HG02763 (cell line): ENCODE measurements around the gene RAB2B.

Experiments
- ATAC-seq: cut with Tn5 transposase; IDR thresholded peaks from one replicate; pipeline ENCODE4 v1.9.1; 2021; ENCODE audit warnings: mild to moderate bottlenecking, moderate library complexity; ENCODE audit not compliant: unreplicated experiment

RAB2B gene

DNA sequence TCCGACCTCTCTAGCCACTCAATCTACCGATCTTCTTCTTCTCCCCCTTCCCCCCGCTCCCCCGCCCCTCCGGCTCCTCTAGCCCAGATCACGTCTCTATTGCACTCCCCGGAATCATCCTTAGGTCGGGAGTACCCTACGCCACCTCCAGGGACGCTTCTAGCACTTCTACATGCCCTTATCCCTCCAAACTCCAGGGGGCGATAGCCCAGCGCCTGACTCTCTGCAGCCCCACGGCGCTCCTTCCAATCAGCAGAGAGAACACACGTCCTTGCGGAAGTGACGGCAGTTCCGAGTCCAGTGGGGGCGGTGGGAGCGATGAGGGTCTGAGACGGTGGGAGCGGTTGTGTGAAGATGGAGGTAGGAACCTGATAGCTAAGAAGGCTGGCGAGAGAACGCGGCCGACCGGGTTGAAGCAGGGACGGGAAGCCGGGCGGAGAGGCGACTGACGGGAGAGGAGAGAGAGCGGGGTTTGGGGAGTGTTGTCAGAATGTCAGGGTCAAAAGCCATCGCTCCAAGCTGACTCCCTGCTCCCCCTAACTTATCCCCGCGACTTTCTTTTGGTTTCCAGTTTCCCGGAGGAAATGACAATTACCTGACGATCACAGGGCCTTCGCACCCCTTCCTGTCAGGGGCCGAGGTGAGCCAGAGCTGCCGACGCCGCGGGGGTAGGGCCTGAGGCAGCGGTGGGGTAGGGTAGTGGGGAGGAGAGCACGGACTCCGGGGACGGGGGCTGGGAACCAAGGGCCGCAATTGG, at the start of gene RAB2B, which contains the start of gene TOX4:
TSS of gene RAB2B (minus strand) at position 35 of the 757 bp plus-strand sequence. CDS start 87 bp downstream, outside the sequence.
TSS of gene TOX4 (plus strand) at position 271 of the 757 bp plus-strand sequence. CDS start at position 355, 84 bp downstream.
- peak; percentile 99 for ATAC-seq

DNA sequence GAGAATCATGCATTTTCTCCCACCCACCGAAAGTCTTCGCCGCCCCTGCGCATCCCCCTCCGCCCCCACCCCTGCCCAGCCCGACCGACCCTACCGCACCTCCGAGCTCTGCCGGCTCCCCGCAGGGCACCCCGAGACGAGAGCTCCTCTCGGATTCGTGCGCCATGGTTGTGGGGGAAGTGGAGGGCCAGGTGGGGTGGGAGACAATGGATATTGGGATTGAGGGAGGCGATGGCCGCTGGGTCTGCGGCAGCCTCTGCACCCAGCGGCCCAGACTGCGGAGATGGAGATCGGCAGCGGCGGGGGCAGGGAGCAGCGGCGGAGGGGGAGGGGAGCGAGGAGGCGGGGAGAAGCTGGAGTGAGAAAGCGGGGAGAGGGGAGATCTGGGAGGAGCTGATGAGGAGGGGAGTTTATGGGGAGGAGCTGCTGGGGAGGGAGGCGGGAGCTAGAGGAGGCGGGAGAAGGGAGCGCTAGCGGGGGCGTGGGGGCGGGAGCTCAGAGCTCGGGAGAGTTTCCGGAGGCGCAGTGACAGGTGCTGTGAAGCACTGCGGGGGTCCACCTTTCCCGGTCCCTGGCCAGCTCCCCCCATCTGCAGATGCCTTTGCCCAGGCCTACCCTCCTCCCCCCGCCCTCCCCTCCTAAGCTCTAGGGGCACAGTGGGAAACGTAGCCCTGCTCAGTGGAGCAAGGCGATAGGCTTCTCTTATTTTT, 49.4 kb upstream of the RAB2B start, which contains the start of gene SALL2:
TSS of gene SALL2 (minus strand) at position 385 of the 710 bp plus-strand sequence. CDS start at position 166, 219 bp downstream.
- peak; percentile 62 for ATAC-seq

DNA sequence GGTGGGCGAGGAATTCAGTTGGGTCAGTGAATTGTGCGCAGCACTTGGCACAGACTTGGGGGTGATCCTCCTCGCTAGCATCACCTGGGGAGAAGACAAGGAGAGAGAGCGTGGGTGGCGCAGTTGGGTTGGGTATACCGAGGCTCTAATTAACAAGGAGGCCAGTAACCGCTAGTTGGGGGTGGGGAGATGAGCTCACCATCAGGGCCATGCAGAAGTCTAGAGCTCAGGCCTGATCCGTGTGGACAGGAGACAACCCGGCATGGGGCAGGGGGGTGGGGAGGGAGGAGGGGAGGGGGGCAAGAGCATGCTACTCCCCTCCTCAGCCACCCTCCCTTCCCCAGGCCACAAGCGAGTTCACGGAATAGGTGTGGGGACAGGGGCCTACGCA, 48.8 kb upstream of the RAB2B start:
- no peak for ATAC-seq

DNA sequence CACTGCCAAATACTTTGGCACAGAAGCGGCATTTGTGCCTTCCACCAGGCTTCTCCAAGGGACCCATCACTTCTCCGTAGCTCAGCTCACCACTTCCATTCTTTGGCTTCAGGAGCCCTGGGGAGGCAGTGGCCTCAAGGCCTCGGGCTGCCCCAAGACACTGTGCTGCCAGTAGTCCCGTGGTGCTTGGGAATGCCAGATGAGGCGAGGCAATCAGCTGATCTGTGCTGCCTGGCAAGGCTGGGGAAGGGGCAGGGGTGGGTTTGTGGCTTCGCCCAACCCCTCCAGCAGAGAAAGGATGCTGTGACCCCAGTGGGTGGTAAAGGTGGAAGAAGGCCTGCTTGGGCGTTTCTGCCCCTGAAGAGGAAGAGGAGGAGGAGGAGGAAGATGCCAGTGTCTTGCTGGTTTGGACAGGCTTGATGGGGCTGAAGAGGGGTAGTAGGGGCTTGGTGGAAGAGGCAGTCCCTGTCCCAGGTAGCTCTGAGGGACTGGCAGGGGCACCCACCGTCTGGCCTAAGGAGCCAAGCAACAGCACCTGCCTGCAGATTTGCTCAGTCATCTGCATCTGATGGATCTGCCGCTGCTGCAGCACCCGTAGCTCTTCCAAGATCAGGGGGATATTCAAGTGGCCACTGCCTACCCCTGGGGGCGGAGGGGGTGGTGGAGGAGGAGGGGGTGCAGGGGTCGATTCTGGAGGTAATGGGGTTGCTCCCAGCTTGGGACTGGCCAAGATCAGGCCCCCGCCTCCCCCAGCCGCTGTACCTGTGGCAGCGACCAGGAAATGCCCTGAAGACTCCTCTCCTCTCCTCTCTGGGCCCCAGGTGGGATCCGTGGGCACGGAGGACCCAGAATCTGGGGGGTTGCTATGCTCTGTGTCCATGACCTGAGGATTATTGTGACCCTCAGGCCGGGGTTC, 48.1 kb upstream of the RAB2B start:
- no peak for ATAC-seq

DNA sequence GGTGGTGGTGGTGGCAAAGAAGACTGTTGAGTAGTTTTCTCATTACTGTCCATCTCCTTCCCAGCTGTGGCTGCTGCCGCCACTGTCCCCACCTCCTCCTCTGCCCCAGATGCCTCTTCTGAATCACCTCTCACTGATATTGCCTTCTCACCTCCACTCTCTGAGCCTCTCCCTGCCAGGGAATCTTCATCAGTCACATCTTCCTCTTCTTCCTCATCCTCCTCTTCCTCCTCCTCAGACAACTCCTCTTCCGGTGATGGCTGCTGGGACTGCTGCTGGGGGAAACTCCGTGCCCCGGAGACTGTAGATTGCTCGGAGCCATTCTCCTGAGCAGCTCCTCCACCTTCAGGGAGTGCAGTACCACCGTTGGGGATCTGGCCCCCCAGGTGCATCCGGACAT, 46.4 kb upstream of the RAB2B start:
- no peak for ATAC-seq

DNA sequence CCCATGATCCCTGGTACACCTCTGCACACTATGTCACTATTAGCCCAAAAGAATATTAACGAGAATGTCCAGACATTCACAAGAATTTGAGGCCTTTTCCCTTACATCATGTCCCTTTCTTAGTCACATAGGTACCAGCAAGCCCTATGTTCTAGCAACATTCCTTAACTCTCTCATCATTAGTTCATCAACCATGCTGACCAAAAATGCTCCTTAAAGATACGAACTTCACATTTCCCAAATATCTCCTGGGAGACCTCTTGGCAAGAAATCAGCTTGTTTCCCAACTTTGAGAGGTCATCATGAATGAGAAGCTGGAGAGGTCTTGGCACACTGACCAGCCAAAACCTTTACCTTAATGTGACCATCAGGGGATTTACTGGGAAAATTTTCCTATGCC, 44.7 kb upstream of the RAB2B start:
- ATAC-seq, result no peak

DNA sequence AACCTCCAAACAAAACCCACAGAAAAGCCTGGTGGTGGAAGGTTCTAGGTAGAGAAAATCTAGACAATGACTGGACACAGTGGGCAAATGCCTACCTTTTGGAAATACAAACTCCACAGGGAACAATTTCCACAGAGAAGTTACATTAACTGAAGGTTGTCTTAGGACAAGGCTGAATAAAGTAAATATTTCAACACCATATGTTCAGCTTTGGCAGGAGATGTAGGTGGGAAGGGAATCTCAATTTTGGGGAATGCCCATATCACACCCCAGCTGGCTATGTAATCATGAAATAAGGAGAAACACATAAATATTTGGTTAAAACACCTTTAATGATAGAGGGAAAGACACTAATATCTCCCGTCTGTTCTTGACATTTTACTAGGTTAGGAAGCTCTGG, 44.0 kb upstream of the RAB2B start:
- no peak for ATAC-seq

DNA sequence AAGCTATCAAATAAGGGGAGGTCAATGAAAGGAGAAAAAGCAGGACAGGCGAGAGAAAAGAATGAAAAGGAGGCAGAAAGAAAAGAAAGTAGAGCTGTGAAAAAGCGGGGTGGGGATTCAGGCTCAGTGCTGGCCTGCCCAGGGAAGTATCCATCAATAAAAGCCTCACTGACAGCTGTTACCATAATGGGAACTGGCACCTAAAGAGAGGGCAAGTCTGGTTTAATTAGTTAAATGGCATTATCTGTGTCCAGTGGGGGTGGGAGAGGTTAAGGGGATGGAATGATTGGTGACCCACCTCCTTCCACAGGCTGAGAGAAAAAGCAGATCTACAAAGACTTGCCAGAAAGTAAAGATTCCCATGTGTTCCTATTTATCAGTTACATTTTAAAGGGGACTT, 42.0 kb upstream of the RAB2B start:
- no peak for ATAC-seq

DNA sequence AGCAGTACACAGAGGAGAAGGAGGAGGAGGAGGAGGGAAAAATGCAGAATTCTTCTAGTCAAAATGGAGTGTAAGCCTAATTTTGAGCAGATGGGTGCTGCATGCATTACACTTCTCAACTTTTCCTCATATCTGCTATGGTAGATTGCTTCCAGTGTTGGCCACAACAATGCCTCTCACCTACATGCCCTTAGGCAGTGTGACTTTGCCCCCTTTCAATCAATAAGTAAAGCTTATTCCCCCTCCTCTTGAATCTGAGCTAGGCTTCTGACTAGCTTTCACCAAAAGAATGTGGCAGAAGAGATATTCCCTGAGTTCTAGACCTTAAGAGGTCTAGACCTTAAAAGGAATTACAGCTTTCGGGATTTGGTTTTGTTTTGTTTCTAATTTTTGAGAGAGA, 37.6 kb upstream of the RAB2B start:
- ATAC-seq, result no peak

DNA sequence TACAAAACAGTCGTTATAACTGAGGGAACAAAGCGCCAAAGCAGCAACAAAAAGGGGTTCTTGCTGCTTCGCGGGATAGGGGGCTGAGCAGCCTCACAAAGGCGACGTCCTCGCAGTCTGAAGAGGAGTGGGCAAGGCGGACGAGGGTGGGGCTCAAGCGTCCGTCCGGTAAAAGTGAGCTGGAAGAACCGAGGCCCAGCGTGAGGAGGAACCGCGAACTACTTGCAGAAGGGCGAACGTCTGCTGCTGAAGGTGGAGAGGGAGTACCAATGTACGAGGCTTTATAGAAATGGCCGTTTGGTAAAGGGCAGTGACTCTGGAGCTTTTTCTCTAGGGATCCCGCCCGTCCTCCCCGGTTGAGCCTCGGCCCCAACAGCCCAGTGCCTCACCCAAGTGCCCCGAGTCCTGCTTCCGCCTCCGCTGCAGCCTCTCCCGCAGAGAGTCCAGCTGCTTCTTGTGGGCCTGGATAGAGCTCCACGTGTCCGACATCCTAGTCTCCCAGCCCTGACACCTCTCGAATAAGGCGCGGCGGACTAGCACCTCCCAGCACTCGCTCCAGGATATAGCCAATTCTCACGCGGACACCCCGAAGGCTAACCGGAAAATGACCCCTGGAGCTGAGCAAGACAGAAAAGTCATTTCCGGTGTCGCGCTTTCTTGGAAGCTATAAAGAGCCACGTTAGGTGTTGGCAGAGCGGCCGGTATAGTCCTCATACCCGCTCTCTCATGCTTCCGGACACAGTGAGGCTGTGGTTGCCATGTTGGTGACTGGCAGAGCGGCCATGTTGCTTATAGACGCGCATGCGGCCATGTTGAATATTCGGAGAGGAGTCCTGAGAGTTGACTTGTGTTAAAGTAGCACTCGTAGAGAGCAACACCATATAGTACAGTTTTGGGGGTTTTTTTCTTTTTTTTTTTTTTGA, 34.2 kb upstream of the RAB2B start, which contains the start of gene METTL3:
TSS of gene METTL3 (minus strand) at position 606 of the 923 bp plus-strand sequence. CDS start at position 489, 117 bp downstream.
- peak; percentile 98 for ATAC-seq

DNA sequence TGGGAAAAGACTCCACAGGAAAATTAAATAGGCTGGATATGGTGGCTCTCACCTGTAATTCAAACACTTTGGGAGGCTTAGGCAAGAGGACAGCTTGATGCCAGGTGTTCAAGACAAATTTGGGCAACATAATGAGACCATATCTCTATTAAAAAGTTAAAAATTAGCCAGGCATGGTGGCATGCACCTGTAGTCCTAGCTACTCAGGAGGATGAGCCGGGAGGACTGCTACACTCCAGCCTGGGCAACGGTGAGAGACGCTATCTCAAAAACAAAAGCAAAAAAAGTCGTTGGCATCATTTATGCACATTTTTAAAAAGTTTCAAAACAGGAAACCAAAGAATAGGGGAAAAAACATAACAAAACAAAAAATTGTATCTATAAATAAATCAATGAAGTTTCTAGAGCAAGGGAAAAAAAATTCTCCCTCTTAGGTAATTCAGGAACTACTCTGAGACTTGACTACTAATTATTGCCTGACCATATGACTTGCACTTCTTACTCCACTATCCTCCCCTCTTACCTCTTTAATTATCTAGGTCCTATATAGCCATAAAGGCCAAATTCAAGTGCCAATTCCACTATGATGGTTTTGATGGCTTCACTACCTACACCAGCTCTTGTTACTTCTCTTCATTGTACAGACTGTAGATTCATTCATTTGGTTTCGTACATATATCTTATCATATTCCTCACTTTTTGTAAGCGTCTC, 32.8 kb upstream of the RAB2B start:
- no peak for ATAC-seq

DNA sequence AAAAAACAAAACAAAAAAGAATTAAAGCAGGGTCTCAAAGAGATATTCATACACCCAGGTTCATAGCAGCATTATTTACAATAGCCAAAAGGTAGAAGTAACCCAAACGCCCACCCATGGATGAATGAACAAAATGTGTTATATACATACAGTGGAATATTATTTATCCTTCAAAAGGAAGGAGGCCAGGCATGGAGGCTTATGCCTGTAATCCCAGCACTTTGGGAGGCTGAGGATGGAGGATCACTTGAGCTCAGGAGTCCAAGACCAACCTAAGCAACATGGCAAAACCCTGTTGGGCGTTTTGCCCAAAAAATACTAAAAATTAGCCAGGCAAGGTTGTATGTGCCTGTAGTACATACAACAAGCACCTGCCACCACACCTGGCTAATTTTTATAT, 29.8 kb upstream of the RAB2B start:
- no peak for ATAC-seq

DNA sequence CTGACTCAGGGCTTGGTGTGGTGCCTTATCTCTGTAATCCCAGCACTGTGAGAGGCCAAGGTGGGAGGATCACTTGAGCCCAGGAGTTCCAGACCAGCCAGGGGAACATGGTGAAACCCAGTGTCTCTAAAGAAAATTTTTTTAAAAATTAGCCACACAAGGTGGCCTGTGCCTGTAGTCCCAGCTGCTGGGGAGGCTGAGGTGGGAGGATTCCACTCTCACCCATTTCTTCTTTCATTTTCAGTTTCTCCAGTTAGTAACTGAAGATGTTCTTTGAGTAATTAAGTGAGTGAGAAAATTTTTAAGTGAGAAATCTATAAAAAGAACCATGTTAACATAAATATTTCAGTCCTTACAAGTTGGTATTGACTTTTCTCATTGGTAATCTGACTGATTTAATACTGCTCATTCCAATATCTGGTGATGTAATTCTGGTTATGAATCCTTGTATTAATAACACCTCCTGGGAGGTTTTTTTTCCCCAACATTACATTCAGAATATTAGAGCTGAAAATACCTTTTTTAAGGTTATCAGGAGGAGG, 28.3 kb upstream of the RAB2B start:
- peak; percentile 83 for ATAC-seq

DNA sequence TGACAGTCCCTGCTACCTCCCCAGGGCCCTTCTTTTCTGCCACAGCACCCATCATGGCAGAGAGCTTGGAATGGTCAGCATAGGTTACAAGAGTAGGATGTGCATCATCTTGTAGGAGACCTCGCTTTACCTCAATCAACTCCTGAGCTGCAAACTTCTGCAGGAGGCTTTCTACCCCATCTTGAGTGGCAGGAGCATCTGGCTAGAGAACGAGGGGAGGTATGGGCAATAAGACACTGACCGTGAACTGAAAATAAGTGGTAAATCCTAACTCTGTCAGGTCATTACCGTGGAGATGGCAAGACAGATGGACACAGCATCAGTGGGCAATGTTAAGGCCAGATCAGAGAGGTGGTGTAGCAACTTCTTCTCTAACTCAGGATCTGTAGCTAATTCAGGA, 26.6 kb upstream of the RAB2B start:
- no peak for ATAC-seq

DNA sequence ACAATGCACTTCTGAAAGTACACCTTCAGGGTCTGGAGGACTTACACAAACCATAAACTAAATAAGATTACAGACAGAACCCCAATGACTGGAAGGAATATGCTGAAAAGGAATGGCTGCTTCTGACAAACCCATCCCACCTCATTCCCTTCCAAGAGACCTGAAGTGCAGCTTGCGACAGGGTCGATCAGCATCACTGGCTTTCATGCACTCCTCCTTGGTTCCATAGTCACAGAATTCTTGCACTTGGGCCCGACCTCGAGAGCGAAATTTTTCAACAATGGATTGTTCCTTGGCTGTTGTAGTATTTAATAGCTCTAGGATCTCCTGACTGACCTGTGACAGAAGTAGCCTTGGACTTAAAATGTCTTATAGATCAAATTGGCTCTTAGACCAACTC, 24.8 kb upstream of the RAB2B start:
- ATAC-seq, result no peak

DNA sequence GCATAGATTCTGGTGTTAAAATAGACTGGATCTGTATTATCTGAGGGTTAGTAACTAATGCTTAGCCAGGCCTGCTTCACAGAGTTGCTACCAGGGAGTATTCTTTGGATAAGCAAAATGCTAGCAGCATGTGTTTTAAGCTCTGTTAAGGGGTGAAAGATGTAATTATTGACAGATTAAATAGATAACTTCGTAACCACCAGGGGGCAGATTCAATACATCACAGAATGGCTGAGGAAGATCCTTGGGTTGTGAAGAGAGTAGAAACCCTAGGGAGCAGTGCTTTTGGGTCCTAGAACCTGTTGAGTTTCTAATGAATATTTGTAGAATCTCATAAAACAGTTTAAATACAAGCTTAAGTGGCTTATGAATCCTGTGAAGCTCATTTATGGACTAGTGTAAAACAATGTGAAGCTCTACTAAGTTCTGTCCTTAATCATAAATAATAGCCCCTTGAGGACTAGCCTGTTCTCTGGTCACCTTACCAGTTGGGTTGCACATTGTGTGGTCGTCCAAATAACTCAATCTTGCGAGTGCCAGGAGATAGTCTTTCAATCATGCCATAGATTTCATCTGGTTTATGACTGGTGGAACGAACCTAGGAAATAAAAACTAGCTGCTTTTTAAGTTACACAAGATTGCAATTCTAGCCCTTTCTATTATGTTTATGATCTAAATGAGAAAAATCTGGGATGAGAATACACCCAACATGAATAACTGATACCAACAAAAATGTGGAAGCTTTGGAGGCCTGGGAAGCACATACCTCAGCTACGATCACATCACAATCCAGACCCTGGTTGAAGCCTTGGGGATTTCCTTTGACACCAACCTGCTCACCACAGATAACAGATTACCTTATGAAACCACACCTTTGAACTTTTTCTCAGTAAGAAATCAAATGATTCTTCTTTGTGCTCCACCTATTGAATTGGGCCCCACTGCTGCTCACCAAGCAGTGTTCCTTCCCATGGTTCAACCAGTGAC, 22.1 kb upstream of the RAB2B start:
- no peak for ATAC-seq

DNA sequence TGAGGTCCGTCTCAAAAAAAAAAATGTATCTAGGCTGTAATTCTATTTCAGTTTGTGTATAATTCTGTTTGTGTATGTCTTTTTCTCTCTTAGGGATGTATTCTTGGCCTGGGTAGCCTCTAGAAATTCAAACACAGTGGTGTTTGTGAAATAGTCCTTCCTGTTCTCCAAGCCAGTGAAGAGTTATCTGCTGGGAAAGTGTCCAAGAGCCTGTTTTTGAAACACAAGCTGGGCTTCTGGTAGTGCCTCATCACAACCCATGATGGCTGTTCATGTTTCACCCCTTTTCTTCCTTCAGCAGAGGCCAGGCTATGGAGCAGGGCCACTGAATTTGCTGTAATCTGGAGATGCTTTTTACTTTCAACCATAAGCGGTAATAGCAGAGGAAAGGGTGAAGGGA, 19.7 kb upstream of the RAB2B start:
- no peak for ATAC-seq
